ENCODE data around the gene SCUBE3.

Gene SCUBE3

DNA sequence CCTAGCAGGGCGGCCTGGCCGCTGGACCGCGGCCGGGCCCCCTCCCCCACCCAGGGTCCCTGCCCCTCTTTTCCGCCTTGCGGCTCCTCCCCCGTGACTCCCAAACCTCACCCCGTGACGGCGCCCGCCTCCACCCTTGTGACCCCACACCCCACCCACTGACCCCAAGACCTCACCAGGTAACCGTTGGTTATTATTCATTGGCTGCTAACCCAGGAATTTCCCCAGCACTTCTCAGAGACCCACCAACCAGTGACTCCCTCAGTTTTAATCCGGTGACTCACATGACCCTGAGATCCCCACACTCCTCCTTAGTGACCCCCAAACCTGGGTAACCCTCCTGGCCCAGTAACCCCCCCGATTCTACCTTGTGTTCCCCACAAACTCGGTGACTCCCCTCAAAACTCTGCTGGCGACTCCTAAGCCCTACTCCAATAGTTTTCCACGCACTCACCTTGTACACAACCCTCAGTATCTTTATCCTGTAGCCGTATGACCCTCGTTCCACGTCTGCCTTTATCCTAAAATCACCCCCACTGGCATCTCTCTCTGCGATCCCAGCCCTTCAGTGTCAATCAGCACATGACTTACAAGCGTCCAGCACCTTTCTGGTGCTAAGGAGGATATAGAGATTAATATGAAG is 46.3 kb downstream of the SCUBE3 start:
- peak overlapping the region; percentile 70 for H3K4me3 ChIP-seq (ENCODE audit: low read depth, low read length)
- TF ChIP-seq, protein P1, sequence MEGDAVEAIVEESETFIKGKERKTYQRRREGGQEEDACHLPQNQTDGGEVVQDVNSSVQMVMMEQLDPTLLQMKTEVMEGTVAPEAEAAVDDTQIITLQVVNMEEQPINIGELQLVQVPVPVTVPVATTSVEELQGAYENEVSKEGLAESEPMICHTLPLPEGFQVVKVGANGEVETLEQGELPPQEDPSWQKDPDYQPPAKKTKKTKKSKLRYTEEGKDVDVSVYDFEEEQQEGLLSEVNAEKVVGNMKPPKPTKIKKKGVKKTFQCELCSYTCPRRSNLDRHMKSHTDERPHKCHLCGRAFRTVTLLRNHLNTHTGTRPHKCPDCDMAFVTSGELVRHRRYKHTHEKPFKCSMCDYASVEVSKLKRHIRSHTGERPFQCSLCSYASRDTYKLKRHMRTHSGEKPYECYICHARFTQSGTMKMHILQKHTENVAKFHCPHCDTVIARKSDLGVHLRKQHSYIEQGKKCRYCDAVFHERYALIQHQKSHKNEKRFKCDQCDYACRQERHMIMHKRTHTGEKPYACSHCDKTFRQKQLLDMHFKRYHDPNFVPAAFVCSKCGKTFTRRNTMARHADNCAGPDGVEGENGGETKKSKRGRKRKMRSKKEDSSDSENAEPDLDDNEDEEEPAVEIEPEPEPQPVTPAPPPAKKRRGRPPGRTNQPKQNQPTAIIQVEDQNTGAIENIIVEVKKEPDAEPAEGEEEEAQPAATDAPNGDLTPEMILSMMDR (IDR thresholded peaks at IDR 0.05; ENCODE audit: low read depth, low read length, missing control alignments) = no peak
- peak; percentile 58 for DNase-seq (ENCODE audit: low read depth)

DNA sequence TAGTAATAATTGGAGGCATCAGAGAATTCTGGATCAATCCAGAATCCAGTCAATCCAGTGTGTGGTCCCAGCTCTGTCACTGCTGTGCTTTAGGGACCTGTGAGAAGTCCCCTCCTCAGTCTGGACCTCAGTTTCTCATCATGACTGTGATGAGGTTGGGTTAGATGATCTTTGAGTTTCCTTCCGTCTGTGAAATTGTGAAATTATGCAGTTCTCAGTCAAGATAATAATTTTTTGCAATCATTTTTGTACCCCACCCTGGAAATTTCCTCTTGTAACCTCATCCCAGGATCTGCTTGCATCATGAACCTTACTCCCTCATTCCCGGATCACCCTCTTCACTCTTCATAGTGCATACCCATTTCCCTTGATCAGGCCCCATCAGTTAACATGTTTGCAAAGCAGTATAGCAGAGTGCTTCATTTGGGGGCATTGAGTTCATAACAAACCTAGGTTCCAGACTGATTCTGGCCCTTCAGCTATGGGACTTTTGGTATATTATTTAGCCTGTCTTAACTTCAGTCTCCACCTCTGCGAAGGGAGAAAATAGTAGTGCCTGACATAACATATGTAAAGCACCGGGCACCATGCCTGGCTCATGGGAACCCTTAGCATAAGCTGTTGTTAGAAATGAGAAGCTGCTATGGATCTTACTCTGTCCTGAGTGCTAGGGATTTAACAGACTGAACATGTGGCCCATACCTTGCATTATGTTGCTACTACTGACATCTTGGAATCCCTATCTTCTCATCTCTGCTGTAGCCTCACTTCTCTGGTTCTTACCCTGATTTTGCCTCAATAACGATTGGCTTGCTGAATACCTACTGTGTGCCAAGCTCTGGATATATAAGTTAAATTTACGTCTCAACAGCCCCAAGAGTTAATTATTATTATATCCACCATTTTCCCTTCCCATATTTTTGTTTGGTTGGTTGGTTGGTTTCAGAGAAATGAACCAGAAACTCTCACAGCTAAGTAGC is 47.1 kb downstream of the SCUBE3 start:
- DNase-seq (ENCODE audit: low read depth) = no peak
- H3K4me3 ChIP-seq (ENCODE audit: low read depth, low read length) = peak overlapping the region; percentile 70
- TF ChIP-seq, protein P1 (IDR thresholded peaks at IDR 0.05; ENCODE audit: low read depth, low read length, missing control alignments) = no peak

DNA sequence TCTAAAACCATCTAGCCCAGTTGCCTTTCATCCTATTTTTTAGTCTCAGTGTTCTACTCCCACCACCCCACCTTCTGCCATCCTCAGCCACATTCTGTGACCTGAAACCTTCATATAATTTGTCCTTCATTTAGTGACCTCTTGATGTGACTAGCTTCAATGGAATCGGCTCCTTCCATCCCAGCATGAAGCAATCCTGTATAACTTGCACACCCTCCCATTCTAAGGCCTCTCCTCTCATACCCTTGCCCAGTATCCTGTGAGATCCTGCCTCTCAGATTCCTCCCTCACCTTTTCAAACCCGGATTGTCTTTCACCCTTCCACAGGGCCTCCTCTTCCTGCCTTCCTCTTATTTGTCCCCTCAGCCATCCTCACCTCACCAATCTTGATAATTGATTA is 48.8 kb downstream of the SCUBE3 start:
- TF ChIP-seq, protein P1 (IDR thresholded peaks at IDR 0.05; ENCODE audit: low read depth, low read length, missing control alignments) = no peak
- DNase-seq (ENCODE audit: low read depth) = no peak
- no peak overlapping the region for H3K4me3 ChIP-seq (ENCODE audit: low read depth, low read length)

DNA sequence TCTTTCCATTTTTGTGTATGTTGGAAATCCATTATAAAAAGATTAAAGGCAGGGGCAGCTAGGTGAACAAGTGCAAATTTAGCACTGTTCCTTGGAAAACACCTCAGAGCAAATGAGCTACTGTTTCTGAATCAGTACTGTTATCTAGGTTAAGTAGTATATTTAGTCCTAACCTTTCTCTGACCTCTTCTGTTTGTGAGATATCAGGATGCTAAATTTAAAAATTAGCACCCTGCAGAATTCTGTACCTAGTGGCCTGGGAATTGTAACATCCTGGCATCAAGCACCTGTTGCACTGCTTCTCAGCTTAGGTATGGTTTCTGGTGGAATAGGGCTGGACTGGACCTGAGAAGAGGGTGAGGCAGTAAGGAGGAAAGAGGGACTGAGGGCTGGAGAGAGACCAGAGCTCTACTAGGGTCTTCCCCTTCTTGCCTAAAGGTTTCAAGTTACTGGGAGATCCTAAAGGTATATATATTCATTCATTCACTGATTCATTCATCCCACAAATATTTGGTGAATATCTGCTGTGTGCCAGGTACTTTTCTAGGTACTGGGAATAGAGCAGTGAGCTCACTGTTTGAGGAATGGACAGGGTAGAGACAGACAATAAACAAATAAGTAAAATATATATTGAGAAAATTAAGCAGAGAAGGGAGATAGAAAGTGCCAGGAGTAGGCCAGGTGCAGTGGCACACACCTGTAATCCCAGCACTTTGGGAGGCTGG is 51.0 kb downstream of the SCUBE3 start:
- H3K4me3 ChIP-seq (ENCODE audit: low read depth, low read length) = no peak overlapping the region; the same call in 1 of the 2 replicates
- TF ChIP-seq, protein P1 (IDR thresholded peaks at IDR 0.05; ENCODE audit: low read depth, low read length, missing control alignments) = no peak
- DNase-seq (ENCODE audit: low read depth) = no peak

DNA sequence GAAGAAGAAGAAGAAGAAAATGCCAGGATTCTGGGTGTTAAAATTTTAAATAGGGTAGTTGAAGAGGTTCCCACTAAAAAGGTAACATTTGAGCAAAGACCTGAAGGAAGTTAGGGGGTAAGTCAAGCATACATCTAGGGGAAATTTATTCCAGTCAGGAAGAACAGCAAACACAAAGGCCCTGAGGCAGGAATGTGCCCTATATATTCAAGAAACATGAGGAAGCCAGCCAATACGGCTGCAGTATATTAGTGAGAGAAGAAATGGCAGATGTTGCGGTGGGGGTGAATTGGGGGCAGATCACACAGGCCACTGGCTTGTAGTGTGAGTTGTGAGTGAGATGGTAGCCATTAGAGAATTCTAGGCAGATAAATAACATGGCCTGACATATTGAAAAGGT is 51.8 kb downstream of the SCUBE3 start:
- H3K4me3 ChIP-seq (ENCODE audit: low read depth, low read length) = no peak overlapping the region
- no peak for DNase-seq (ENCODE audit: low read depth)
- TF ChIP-seq, protein P1 (IDR thresholded peaks at IDR 0.05; ENCODE audit: low read depth, low read length, missing control alignments) = no peak

DNA sequence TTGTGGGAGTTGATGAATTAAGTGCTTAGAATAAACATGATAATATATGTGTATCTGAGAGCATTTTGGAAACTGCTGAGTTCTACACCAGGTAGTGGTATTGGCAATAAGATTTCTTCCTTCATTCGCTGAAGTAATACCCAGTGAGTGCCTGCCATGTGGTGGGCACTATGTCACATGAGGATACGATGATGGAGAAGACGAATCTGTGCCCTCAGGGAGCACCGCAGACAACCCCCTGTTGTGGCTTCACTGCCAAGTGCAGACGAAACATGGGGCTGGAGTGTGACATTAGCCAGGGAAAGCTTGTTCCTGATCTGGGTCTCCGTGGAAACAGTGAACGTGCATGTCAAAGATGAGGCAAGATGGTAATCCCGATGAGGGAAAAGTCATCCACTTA is 53.7 kb downstream of the SCUBE3 start:
- TF ChIP-seq, protein P1 (IDR thresholded peaks at IDR 0.05; ENCODE audit: low read depth, low read length, missing control alignments) = no peak
- no peak for DNase-seq (ENCODE audit: low read depth)
- H3K4me3 ChIP-seq (ENCODE audit: low read depth, low read length) = no peak overlapping the region
